K562 (cell line): ENCODE measurements around the gene FAF2. TPM values are rescaled to one million over a fixed set of nuclear protein-coding genes. Genes with fewer than 3 reads are reported as not detected.

ENCODE experiments used
- CREM ChIP-seq: IDR thresholded peaks from 2 replicates; pipeline ENCODE4 v1.6.1; 2014; ENCODE audit warnings: antibody characterized with exemption, low read depth
- HES1 ChIP-seq: fragments of 450-650 bp; IDR thresholded peaks from 2 replicates; pipeline ENCODE4 v1.6.1; 2016; ENCODE audit warnings: low read depth, mild to moderate bottlenecking, moderate library complexity
- PATZ1 ChIP-seq: fragments of 250-450 bp; sonication (Bioruptor Pico); IDR thresholded peaks from 2 replicates; pipeline ENCODE4 v1.5.0; 2020; ENCODE audit warnings: mild to moderate bottlenecking, borderline replicate concordance
- POLR2B ChIP-seq: fragments of 450-650 bp; IDR thresholded peaks from 2 replicates; pipeline ENCODE4 v1.6.1; 2018; ENCODE audit warnings: low read depth; ENCODE audit not compliant: partially characterized antibody
- RFX1 ChIP-seq: fragments of 450-650 bp; IDR thresholded peaks from 2 replicates; pipeline ENCODE4 v1.6.1; 2016; ENCODE audit warnings: mild to moderate bottlenecking, moderate library complexity
- RREB1 ChIP-seq: fragments of 250-450 bp; sonication (Bioruptor Pico); IDR thresholded peaks from 2 replicates; pipeline ENCODE4 v1.4.0; 2020
- ZNF318 ChIP-seq, 2 experiments: fragments of 450-650 bp; IDR thresholded peaks; 2 replicates each; pipeline ENCODE4 v1.6.1; 2016; ENCODE audit warnings: mild to moderate bottlenecking in 2 of 2, borderline replicate concordance in 1 of 2, low read depth in 1 of 2, moderate library complexity in 1 of 2
- polyA plus RNA-seq, 8 experiments: library from polyadenylated mRNA; depleted of rRNA in 4 of 8; stranded (reverse) in 5 of 8; unstranded in 3 of 8; fragments of >200 nt; fragmentation: Nextera tagmentation in 2 of 8; fragmentation: Illumina TruSeq in 1 of 8; extraction: Ambion mirVana in 2 of 8; extraction: Trizol in 1 of 8; gene quantifications; 2 replicates each; pipeline versions ENCODE4 v1.2.1 to v1.2.3, GENCODE V29; 2011 to 2014; ENCODE audit warnings: inconsistent platforms in 1 of 8, missing spikeins in 1 of 8
- total RNA-seq, 7 experiments: library from RNA; depleted of rRNA in 6 of 7; stranded (reverse); fragments of >200 nt in 6 of 7; fragmentation: Illumina TruSeq in 2 of 7; extraction: Trizol in 2 of 7; gene quantifications; 2 replicates each; pipeline versions ENCODE4 v1.2.1 to v1.2.3, GENCODE V29; 2011 to 2021; ENCODE audit warnings: low replicate concordance in 1 of 7

The FAF2 gene
- total and polyA plus RNA-seq, 9 of the 15 experiments (the other 6 are each of a cell fraction or from before 2014, with no cell fraction given): 25.0 to 44.6 (median 36.1) TPM

GRCh38 chr5:176438959-176439757, 9.0 kb upstream of the FAF2 start (continued):
- TF ChIP-seq PATZ1 (CRISPR knock-in tag) (no peak), RFX1 (no peak), HES1 (peak; percentile 93), CREM (no peak), RREB1 (CRISPR knock-in tag) (no peak), ZNF318 (IDR thresholded peaks at IDR 0.05; ENCODE audit: borderline replicate concordance in 1 of 2, low read depth in 1 of 2) (0 out of 4 replicates have a peak, but pooled peaks of 1 of the 2 experiments have one; percentile 29), POLR2B (no peak)
